H1 (cell line): ENCODE results near the gene MCC. TPM values are rescaled to one million over a fixed set of nuclear protein-coding genes. Genes with fewer than 3 reads are reported as not detected.

ENCODE experiments used
- BACH1 ChIP-seq: IDR thresholded peaks from 2 replicates; pipeline ENCODE4 v1.6.1; 2012; ENCODE audit warnings: low read length, improper control_type of control experiment
- CHD1 ChIP-seq: IDR thresholded peaks from 2 replicates; pipeline ENCODE4 v1.6.1; 2012; ENCODE audit warnings: low read depth, low read length, improper control_type of control experiment
- CHD2 ChIP-seq: IDR thresholded peaks from 2 replicates; pipeline ENCODE4 v1.6.1; 2012; ENCODE audit warnings: low read length, improper control_type of control experiment
- KDM4A ChIP-seq: IDR thresholded peaks from one replicate; pipeline ENCODE4 v1.7.1; 2012; ENCODE audit warnings: low read depth, mild to moderate bottlenecking, moderate library complexity, low read length, inconsistent platforms; ENCODE audit not compliant: severe bottlenecking
- MAFK ChIP-seq: IDR thresholded peaks from 2 replicates; pipeline ENCODE4 v1.6.1; 2012; ENCODE audit warnings: low read depth, mild to moderate bottlenecking, improper control_type of control experiment, low read length
- RXRA ChIP-seq: IDR thresholded peaks from 2 replicates; pipeline ENCODE4 v1.6.1; 2011; ENCODE audit warnings: low read depth, mild to moderate bottlenecking, low read length, moderate library complexity; ENCODE audit not compliant: insufficient read depth
- SP2 ChIP-seq: IDR thresholded peaks from 2 replicates; pipeline ENCODE4 v1.6.1; 2012; ENCODE audit warnings: mild to moderate bottlenecking, low read length, inconsistent platforms
- TAF7 ChIP-seq: optimal IDR thresholded peaks from 2 replicates; pipeline ENCODE3; 2011; ENCODE audit warnings: low read depth, mild to moderate bottlenecking, inconsistent platforms, low read length, moderate library complexity, borderline replicate concordance
- TEAD4 ChIP-seq: IDR thresholded peaks from 2 replicates; pipeline ENCODE4 v1.6.1; 2012; ENCODE audit warnings: low read depth, low read length, inconsistent platforms, mixed read lengths
- polyA plus RNA-seq, 7 experiments: library from polyadenylated mRNA; depleted of rRNA in 3 of 7; stranded (reverse) in 5 of 7; unstranded in 2 of 7; fragments of >200 nt in 5 of 7; fragments of 200-250 nt in 2 of 7; gene quantifications; 1 replicate in 5 of 7; 2 replicates in 1 of 7; 4 replicates in 1 of 7; pipeline versions ENCODE4 v1.2.1 to v1.2.3, GENCODE V29; 2011 to 2013; ENCODE audit warnings: missing spikeins in 2 of 7, mixed read lengths in 2 of 7
- total RNA-seq: library from RNA; stranded (reverse); fragmentation: NEBNext Ultra II Directional; extraction: Animal tissue kit (Norgen Biotek cat#: 25700); gene quantifications from 2 replicates; pipeline ENCODE4 v1.2.1, GENCODE V29; 2021
- TF ChIP-seq, protein P1 (sequence below): fragments of 300-600 bp; sonication (generic); IDR thresholded peaks from 2 replicates; pipeline ENCODE4 v1.7.1; 2012; ENCODE audit warnings: low read length, moderate library complexity, mild to moderate bottlenecking, inconsistent platforms; ENCODE audit not compliant: insufficient replicate concordance
- TF ChIP-seq, protein P2 (sequence below): IDR thresholded peaks from 2 replicates; pipeline ENCODE4 v1.6.1; 2012; ENCODE audit warnings: inconsistent platforms

MCC gene
- total and polyA plus RNA-seq, 2 of the 8 experiments (the other 6 are each of a cell fraction or from before 2014, with no cell fraction given), result 2.6 to 18.3 TPM

DNA sequence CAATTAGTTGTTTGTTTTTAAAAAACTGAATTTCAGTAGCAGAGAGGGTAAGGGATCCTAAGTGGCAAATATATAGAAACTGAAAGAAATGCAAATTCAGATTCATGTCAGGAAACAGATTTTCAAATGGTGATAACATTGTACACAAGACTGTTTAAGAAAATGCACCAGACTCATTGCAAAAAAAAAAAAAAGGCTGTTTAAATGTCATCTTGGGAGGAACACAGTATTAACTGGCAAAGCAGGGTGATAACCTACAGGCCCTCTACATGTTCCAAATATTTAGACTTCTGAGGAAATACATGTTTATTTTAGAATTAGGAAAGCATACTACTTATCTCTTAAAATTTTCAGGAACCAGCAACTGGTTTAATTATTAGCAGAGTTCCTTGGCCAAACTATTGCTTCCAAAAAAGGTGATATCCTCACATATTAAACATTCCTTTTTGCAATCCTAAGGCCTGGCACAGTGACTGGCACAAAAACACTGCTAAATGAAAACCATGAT is 167.9 kb downstream of the MCC start (continued):
- TF ChIP-seq, protein P1, sequence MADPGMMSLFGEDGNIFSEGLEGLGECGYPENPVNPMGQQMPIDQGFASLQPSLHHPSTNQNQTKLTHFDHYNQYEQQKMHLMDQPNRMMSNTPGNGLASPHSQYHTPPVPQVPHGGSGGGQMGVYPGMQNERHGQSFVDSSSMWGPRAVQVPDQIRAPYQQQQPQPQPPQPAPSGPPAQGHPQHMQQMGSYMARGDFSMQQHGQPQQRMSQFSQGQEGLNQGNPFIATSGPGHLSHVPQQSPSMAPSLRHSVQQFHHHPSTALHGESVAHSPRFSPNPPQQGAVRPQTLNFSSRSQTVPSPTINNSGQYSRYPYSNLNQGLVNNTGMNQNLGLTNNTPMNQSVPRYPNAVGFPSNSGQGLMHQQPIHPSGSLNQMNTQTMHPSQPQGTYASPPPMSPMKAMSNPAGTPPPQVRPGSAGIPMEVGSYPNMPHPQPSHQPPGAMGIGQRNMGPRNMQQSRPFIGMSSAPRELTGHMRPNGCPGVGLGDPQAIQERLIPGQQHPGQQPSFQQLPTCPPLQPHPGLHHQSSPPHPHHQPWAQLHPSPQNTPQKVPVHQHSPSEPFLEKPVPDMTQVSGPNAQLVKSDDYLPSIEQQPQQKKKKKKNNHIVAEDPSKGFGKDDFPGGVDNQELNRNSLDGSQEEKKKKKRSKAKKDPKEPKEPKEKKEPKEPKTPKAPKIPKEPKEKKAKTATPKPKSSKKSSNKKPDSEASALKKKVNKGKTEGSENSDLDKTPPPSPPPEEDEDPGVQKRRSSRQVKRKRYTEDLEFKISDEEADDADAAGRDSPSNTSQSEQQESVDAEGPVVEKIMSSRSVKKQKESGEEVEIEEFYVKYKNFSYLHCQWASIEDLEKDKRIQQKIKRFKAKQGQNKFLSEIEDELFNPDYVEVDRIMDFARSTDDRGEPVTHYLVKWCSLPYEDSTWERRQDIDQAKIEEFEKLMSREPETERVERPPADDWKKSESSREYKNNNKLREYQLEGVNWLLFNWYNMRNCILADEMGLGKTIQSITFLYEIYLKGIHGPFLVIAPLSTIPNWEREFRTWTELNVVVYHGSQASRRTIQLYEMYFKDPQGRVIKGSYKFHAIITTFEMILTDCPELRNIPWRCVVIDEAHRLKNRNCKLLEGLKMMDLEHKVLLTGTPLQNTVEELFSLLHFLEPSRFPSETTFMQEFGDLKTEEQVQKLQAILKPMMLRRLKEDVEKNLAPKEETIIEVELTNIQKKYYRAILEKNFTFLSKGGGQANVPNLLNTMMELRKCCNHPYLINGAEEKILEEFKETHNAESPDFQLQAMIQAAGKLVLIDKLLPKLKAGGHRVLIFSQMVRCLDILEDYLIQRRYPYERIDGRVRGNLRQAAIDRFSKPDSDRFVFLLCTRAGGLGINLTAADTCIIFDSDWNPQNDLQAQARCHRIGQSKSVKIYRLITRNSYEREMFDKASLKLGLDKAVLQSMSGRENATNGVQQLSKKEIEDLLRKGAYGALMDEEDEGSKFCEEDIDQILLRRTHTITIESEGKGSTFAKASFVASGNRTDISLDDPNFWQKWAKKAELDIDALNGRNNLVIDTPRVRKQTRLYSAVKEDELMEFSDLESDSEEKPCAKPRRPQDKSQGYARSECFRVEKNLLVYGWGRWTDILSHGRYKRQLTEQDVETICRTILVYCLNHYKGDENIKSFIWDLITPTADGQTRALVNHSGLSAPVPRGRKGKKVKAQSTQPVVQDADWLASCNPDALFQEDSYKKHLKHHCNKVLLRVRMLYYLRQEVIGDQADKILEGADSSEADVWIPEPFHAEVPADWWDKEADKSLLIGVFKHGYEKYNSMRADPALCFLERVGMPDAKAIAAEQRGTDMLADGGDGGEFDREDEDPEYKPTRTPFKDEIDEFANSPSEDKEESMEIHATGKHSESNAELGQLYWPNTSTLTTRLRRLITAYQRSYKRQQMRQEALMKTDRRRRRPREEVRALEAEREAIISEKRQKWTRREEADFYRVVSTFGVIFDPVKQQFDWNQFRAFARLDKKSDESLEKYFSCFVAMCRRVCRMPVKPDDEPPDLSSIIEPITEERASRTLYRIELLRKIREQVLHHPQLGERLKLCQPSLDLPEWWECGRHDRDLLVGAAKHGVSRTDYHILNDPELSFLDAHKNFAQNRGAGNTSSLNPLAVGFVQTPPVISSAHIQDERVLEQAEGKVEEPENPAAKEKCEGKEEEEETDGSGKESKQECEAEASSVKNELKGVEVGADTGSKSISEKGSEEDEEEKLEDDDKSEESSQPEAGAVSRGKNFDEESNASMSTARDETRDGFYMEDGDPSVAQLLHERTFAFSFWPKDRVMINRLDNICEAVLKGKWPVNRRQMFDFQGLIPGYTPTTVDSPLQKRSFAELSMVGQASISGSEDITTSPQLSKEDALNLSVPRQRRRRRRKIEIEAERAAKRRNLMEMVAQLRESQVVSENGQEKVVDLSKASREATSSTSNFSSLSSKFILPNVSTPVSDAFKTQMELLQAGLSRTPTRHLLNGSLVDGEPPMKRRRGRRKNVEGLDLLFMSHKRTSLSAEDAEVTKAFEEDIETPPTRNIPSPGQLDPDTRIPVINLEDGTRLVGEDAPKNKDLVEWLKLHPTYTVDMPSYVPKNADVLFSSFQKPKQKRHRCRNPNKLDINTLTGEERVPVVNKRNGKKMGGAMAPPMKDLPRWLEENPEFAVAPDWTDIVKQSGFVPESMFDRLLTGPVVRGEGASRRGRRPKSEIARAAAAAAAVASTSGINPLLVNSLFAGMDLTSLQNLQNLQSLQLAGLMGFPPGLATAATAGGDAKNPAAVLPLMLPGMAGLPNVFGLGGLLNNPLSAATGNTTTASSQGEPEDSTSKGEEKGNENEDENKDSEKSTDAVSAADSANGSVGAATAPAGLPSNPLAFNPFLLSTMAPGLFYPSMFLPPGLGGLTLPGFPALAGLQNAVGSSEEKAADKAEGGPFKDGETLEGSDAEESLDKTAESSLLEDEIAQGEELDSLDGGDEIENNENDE, result no peak
- TF ChIP-seq, protein P2, sequence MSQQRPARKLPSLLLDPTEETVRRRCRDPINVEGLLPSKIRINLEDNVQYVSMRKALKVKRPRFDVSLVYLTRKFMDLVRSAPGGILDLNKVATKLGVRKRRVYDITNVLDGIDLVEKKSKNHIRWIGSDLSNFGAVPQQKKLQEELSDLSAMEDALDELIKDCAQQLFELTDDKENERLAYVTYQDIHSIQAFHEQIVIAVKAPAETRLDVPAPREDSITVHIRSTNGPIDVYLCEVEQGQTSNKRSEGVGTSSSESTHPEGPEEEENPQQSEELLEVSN, result no peak
- TF ChIP-seq CHD1 (no peak), TAF7 (no peak), CHD2 (no peak), TEAD4 (no peak), BACH1 (no peak), MAFK (no peak), SP2 (no peak), KDM4A (no peak), RXRA (no peak)
